K562 (cell line): ENCODE results near the gene G6PC3. TPM values are rescaled to one million over a fixed set of nuclear protein-coding genes. Genes with fewer than 3 reads are reported as not detected.

Experiments
- RBM15 ChIP-seq: fragments of 200-400 bp; formaldehyde crosslinking; IDR thresholded peaks from 2 replicates; pipeline ENCODE4 v1.6.1; 2018; ENCODE audit warnings: mild to moderate bottlenecking, low read length, moderate library complexity; ENCODE audit not compliant: insufficient read depth
- ZNF436 ChIP-seq: fragments of 250-450, 450-650 bp; sonication (Bioruptor Pico); formaldehyde crosslinking; IDR thresholded peaks from 2 replicates; pipeline ENCODE4 v1.7.0; 2020; ENCODE audit warnings: mild to moderate bottlenecking
- polyA plus RNA-seq, 8 experiments: library from polyadenylated mRNA; depleted of rRNA in 4 of 8; stranded (reverse) in 5 of 8; unstranded in 3 of 8; fragments of >200 nt; fragmentation: Nextera tagmentation in 2 of 8; fragmentation: Illumina TruSeq in 1 of 8; extraction: Ambion mirVana in 2 of 8; extraction: Trizol in 1 of 8; gene quantifications; 2 replicates each; pipeline versions ENCODE4 v1.2.1 to v1.2.3, GENCODE V29; 2011 to 2014; ENCODE audit warnings: inconsistent platforms in 1 of 8, missing spikeins in 1 of 8
- total RNA-seq, 7 experiments: library from RNA; depleted of rRNA in 6 of 7; stranded (reverse); fragments of >200 nt in 6 of 7; fragmentation: Illumina TruSeq in 2 of 7; extraction: Trizol in 2 of 7; gene quantifications; 2 replicates each; pipeline versions ENCODE4 v1.2.1 to v1.2.3, GENCODE V29; 2011 to 2021; ENCODE audit warnings: low replicate concordance in 1 of 7
- TF ChIP-seq, protein P1 (sequence below): fragments of 200-600 bp; sonication (generic); IDR thresholded peaks from one replicate; pipeline ENCODE4 v1.6.1; 2012; ENCODE audit warnings: mild to moderate bottlenecking, low read depth, low read length, inconsistent platforms

Gene G6PC3
- total and polyA plus RNA-seq, 9 of the 15 experiments (the other 6 are each of a cell fraction or from before 2014, with no cell fraction given) = 10.4 to 57.8 (median 31.1) TPM

DNA sequence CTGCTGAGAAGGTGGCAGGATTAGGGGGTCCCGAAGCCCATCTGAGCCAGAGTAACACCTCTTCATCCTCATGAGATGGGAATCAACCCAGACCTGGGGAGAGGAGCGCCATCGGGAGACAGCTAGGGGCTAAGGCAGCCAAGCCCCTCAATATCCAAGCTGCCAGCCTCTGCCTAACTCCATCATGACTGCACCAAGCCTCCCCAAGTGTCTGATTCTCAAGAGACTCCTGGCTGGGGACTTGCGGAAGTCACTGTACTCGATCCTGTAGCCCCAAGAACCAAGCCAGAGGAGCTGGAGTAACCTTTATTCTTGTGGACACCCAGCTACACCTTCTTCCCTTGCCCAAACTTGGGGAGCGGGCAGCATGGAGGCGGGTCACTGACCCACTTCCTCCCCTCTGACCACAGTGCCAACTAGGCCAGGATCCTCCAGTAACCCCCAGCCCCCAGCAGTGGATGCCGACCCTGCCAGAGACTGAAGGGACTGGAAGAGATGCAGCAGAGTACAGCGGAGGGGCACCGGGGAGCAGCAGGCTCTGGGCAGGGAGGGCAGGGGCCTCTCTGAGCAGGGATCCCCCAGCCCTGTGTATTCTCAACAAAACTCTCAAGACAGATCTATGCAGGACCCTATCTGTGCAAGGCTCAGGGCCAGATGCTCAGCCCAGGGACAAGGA is 39.6 kb downstream of the G6PC3 start (continued):
- TF ChIP-seq, protein P1, sequence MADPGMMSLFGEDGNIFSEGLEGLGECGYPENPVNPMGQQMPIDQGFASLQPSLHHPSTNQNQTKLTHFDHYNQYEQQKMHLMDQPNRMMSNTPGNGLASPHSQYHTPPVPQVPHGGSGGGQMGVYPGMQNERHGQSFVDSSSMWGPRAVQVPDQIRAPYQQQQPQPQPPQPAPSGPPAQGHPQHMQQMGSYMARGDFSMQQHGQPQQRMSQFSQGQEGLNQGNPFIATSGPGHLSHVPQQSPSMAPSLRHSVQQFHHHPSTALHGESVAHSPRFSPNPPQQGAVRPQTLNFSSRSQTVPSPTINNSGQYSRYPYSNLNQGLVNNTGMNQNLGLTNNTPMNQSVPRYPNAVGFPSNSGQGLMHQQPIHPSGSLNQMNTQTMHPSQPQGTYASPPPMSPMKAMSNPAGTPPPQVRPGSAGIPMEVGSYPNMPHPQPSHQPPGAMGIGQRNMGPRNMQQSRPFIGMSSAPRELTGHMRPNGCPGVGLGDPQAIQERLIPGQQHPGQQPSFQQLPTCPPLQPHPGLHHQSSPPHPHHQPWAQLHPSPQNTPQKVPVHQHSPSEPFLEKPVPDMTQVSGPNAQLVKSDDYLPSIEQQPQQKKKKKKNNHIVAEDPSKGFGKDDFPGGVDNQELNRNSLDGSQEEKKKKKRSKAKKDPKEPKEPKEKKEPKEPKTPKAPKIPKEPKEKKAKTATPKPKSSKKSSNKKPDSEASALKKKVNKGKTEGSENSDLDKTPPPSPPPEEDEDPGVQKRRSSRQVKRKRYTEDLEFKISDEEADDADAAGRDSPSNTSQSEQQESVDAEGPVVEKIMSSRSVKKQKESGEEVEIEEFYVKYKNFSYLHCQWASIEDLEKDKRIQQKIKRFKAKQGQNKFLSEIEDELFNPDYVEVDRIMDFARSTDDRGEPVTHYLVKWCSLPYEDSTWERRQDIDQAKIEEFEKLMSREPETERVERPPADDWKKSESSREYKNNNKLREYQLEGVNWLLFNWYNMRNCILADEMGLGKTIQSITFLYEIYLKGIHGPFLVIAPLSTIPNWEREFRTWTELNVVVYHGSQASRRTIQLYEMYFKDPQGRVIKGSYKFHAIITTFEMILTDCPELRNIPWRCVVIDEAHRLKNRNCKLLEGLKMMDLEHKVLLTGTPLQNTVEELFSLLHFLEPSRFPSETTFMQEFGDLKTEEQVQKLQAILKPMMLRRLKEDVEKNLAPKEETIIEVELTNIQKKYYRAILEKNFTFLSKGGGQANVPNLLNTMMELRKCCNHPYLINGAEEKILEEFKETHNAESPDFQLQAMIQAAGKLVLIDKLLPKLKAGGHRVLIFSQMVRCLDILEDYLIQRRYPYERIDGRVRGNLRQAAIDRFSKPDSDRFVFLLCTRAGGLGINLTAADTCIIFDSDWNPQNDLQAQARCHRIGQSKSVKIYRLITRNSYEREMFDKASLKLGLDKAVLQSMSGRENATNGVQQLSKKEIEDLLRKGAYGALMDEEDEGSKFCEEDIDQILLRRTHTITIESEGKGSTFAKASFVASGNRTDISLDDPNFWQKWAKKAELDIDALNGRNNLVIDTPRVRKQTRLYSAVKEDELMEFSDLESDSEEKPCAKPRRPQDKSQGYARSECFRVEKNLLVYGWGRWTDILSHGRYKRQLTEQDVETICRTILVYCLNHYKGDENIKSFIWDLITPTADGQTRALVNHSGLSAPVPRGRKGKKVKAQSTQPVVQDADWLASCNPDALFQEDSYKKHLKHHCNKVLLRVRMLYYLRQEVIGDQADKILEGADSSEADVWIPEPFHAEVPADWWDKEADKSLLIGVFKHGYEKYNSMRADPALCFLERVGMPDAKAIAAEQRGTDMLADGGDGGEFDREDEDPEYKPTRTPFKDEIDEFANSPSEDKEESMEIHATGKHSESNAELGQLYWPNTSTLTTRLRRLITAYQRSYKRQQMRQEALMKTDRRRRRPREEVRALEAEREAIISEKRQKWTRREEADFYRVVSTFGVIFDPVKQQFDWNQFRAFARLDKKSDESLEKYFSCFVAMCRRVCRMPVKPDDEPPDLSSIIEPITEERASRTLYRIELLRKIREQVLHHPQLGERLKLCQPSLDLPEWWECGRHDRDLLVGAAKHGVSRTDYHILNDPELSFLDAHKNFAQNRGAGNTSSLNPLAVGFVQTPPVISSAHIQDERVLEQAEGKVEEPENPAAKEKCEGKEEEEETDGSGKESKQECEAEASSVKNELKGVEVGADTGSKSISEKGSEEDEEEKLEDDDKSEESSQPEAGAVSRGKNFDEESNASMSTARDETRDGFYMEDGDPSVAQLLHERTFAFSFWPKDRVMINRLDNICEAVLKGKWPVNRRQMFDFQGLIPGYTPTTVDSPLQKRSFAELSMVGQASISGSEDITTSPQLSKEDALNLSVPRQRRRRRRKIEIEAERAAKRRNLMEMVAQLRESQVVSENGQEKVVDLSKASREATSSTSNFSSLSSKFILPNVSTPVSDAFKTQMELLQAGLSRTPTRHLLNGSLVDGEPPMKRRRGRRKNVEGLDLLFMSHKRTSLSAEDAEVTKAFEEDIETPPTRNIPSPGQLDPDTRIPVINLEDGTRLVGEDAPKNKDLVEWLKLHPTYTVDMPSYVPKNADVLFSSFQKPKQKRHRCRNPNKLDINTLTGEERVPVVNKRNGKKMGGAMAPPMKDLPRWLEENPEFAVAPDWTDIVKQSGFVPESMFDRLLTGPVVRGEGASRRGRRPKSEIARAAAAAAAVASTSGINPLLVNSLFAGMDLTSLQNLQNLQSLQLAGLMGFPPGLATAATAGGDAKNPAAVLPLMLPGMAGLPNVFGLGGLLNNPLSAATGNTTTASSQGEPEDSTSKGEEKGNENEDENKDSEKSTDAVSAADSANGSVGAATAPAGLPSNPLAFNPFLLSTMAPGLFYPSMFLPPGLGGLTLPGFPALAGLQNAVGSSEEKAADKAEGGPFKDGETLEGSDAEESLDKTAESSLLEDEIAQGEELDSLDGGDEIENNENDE = no peak
- TF ChIP-seq ZNF436 (CRISPR knock-in tag) (no peak), RBM15 (no peak)
